GM19467 (cell line): ENCODE data around the gene DENND6B.

Experiments used
- ATAC-seq: cut with Tn5 transposase; IDR thresholded peaks from one replicate; pipeline ENCODE4 v1.9.1; 2021; ENCODE audit warnings: mild to moderate bottlenecking, moderate library complexity; ENCODE audit not compliant: unreplicated experiment

Gene DENND6B

DNA sequence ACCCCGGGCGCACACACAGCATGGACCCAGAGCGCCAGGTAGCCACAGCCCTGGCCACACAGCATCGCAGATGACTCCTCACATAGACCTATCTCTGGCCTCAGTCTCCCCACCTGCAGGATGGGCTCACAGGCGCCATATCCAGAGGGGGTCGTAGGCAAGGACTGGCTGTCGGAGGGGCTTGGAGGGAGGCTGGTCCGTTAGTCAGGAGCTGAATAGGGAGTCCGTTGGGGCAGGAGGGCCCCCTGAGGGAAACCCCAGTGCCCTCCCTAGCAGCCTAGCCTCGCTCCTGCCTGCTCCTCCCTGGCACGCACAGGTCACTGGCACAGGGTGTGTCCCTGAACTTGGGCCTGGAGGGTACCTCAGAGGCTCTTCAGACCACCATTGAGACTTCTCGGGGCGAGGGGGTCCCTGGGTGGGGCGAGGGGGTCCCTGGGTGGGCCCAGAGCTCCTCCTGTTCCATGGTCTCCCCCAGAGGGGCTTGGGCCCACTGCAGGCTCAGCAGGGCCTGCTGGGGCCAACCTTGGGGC lies 21.4 kb downstream of the DENND6B start:
- no peak for ATAC-seq

DNA sequence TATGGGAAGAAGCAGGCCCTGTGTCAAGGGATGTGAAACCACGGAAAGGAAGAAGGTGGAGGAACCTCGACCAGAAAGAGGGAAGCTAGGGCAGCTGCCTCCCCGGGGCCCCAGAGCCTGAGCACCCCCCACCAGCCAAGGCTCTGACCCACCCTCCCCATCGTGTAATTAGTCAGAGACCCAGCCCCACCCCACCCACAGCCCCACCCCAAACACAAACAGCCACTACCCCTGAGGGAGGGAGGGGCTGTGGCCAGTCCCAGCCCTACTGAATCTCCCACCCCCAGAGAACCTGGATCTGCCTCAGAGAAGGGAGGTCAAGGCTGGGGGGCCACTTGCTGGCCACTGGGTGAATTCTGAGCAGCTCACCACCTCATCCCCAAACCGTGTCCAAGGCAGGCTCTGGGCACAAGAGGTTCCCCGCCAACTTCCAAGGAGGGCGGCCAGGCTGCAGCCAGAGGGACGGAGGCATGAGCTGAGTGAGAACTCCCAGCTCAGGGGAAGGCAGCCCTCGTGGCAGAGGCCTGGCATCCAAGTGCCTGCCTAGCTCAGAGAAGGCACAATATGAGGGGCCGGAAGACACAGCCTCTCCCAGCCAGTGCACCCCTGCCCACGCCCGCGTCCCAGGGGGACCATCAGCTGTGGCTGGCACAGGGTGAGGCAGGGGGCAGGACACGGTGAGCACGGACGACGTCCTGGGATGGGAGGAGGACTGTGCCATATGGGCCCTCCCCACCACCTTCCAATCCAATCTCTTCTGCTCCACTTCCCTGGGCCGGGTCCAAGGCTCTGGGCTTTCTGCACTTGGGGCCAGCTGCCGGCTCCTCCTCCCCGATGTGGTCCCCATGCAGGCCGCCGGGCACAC lies 22.1 kb downstream of the DENND6B start:
- no peak for ATAC-seq

DNA sequence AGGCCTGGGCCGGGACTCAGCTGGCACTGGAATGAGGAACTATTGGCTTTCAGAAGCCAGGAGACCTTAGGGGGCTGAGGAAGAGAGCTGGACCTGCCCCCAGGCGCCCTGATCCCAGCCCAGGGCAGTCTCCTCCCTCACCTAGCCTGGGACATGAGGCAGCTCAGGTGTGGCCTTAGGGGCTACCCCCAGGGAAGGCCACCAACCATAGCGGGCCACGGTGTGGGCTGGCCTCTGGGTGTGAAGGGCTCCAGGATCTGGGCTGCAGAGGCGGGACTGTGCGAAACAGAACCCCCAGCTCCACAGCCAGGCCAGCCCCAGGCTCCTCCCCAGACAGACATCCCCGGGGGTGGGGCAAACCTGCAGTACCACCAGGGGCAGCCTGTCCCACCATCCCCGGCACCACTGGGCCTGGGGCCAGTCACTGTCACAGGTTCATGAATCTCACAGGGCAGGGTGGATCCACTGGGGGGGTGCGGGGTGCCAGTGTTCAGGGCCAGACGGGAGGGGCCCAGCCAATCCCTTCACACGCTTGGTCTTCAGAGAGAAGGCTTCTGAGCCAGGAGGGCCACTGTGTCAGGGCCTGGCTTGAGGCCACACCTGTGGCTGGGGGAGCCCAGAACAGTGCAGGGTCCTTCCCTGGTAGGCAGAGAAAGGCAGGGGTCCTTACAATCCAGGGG lies 22.8 kb downstream of the DENND6B start:
- no peak for ATAC-seq

DNA sequence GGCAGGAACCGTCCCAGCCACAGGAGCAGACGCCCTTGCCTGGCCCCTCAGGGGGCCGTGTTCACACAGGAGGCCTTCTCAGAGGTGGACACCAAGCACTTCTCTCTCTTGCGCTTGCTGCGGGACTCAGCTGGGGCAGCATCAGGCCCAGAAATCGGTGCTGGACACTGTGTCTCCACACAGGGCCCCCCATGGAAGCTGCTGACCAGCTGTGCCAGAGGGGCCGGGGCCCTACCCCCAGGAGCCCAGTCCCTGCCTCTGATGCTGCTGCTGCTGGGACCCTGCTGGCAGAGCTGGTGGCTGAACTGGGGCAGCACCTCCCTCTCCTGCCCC lies 23.3 kb downstream of the DENND6B start:
- ATAC-seq = no peak

DNA sequence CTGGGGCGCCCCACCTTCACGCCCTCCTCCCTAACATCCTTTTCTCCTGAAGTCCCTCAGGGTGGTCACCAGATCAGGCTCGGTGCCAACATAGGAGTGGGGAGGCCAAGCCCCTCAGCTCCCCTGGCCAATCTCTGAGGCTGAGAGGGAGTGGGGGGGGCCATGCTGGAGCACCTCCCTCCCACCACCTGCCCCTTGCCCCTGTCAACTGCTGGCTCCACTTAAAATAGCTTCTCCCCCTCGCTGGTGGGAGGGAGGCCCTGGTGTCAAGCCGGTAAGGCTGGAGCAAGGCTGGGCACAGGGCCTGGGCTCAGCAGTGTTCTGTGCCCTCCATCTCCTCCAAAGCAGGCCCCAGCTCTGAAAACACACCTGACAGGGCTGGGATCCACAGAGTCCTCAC lies 24.2 kb downstream of the DENND6B start:
- ATAC-seq = no peak

DNA sequence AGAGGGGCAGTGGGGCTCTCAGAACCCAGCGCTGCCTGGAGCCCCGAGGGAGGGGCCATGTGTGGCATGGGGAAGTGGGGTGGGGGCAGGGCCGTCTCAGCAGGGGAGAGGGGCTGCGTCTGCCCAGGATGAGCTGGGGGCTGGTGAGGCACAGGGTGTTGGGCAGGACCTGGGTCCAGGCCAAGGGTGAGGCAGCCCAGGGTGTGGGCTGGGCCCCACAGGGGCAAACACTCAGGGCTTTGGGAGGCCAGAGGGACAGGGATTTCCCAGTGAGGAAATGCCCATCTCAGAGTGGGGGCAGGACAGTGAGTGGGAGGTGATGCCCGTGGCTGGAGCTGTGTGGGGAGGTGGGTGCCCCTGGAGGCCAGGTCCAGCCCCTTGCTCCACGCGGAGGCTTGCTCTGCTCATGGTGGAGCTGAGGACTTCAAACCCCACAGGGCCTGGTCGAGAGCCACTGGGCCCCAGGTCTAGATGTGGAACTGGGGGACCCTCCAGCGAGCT lies 24.7 kb downstream of the DENND6B start:
- ATAC-seq = no peak

DNA sequence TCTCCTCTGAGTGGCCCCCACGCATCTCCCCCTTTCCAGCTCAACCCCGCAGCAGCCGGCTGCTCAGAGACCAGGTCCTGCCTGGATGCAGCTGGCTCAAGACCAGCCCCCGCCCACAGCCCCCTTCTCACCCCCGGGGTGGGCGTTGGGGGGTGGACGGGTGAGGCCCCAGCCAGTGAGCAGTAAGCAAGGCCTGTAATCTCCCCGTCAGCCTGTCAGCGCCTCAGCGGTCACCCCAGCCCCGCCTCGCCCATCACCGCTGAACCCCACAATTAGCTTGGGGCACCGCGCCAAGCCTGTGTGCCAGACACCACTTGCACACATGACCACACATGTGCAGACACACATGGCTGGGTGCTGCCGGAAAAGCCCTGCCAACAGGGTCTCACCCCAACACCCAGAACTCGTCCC lies 25.2 kb downstream of the DENND6B start:
- no peak for ATAC-seq

DNA sequence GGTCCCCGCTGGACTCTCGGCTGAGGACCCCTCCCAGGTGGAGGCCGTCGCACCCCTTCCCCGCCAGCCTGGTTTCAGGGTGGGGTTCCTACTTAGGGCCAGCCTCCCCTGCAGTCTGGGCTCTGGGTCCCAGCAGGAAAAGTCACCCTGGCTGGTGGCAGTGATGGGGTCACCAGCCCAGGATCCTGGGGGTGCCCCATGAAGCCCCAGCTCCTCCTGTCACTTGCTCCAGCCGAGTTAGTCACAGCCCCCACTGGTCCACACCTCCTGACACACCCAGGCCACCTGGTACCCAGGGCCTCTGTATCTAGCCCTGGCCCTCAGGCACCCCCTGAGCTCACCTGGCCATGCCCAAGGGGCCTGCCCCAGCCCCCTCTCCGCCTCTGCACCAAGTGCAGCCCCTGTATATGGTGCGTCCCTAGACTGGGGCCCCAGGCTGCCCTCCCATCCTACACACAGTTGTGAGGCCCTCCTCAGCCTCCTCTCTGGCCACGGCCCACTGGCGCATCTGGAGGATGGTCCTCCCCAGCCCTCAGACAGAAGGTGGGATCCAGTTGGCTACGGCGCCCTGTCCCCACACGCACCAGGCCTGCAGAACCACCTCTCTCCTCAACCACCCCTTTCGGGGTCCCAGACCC lies 26.1 kb downstream of the DENND6B start:
- ATAC-seq = no peak

DNA sequence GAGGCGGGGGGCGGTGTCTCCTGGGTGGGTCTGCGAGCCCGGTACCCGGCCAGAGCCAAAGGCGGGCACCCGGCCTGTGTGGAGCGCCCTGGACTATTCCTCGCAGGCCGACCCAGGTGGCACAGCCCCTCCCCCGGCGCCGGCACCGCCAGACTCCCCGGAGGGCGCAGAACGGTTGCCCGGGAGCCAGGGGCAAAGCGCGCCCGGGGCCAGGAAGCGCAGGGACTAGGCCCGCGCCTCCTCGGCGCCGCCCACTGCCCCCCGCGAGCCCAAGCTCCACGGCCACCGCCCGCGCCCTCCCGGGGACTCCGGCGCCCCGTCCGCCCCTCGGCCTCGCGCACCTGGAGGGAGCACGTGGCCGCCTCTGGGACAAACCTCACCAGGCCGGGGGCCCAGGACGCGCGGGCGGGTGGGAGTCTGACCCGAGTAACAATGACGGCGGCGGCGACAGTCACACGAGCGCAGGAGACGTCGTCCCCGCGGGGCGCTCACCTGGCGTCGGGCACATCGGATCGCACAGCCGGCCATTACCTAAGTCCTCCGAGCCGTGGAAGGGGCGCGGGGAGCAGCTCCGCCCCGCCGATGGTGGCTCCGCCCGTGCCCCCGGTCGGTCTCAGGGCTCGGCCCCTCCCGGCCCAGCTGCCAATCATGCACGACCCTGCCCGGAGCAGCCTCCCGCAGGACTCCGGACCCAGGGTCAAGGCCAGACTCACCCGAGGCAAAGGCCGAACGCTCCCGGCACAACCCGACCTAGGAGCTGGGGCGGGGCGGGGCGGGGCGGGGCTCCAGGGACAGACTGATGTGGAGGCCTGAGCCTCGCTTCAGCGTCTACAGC lies 26.8 kb downstream of the DENND6B start:
- ATAC-seq = no peak

DNA sequence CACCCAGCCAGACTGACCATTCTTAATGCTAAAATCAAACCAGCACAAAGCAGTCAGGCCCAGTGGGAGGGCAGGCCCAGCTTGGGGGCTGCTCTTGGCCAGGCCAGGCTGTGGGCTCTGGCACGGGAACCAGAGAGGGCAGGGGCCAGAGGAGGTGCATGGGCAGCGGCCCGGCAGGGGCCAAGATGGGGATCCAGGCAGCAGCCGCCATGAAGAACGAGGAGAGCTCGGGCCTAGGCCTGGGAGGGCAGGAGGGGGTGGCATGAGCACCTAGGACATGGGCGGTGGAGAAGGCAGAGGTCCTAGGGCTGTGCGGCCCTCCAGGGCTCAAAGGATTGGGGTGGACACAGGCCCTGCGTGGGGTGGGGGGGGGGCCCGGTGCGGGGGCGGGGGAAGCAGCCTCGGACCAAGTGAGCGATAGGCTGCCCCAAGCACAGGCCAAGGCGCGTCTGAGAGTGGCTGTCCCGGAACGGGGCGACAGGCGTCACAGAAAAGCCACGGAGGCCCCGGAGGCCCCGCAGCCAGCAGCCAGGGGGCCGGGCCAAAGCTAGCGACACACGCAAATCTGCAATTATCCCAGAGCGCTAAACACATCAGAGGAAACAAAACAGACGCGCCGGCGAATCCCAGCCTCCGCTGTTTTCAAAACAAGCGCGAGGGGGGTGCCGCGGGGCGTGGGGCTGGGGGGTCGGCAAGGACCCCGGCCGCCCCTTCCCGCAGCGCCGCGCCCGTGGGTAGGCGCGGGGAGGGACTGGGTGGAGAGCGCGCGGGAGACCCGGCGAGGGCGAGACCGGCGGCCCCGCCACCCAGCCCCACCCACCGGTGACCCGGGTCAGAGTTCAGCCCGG lies 27.7 kb downstream of the DENND6B start:
- no peak for ATAC-seq

DNA sequence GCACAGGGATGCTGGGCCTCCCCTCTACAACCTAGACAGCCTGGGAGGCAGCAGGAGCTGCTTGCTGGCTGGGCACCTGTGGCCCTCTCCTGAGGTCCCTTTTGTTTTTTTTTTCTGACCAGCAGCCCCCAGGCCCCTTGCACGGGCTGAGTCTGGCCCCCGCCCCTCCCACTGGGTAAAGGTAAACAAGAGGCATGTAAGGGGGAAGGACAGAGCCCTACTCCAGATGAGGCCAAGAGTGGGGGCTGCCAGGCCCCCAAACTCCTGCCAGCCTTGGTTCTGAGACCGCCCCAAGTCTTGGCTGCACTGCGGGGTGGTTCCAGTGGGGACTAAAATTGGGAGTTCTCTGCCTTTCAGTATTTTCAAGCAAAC lies 28.6 kb downstream of the DENND6B start:
- no peak for ATAC-seq

DNA sequence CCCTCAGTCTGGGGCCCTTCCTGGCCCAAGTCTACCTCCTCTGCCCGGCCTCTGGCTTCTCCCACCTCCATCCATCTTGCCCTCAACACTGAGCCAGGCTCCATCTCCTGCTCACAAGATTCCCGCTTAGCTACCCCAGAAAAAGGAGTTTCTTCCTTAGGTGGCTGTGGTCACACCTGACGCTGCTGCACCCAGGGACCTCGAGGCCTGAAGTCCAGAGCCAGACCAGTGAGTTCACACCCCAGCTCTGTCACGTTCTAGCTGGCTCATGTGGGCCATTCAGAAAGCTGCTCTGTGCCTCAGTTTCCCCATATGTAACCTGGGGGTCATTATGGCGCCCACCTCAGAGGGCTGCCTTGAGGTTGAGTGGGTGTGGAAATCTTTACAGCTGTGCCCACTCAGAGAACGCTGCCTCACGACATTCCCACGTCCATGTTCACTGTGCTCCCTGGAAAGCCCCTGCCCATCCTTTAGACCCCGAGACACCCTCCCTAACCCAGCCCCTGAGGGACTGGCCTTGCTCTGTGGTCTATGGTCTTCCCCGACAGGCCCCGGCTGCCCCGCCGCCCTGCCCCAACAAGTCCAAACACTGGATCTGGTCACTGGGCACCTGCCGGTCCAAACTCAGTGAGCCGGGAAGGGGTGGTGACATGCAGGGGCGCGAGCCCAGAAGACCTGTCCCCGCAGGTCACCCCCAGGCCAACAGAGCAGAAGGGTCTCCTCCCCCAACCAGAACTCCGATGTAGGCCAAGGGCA lies 29.1 kb downstream of the DENND6B start:
- ATAC-seq = no peak

DNA sequence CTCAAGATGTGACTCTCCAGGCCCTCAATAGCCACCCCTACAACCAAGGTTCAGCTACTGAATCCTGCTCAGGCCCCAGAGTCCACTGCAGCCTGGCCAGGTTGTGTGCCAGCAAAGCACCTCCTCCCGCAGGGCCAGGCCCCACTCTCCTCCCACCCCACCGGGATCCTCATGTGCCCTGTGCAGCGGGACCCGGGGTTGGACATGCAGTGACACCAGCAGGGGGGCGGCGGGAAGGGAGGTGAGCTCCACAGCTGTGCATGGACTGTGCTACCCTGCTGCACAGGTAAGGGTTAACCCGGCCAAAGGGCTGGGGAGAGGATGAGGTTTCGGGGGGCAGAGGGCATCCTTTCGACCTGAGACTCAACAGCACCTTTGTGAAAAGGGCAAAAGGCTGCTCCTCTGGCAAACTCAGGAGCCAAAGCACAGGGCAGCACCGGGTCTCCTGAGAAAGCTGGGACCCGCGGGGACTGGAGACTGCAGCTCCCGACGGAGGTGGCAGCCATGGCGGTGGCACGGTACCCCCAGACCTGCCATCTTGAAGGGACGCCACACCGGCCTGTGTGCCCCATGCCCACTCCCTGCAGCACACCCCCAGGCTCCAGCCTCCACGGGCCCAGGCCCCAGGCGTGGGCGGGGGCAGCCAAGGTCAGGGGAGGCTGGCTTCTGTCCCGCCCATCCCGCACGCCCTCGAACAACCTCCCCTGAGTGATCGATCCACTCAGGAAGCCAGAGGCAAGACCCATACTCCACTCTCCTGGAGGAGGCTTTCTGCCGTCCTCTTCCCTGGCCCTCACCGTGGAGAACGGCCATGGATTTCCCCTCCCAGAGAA lies 29.9 kb downstream of the DENND6B start:
- no peak for ATAC-seq

DNA sequence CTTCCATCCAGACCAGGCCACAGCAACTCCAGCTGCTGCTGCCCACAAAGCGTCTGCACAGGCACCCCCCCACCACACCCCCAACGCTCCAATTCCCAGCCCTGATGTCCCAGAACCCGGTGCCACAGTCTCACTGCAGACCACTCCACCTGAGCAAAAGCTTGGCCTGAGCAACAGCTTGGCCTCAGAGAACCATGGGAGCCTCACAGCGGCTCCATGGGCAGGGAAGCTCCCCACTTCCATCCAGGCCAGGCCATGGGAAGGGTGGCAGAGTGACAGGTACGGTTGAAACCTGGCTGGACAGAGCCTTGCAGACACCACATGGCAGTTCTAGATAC lies 32.5 kb downstream of the DENND6B start:
- ATAC-seq = no peak

DNA sequence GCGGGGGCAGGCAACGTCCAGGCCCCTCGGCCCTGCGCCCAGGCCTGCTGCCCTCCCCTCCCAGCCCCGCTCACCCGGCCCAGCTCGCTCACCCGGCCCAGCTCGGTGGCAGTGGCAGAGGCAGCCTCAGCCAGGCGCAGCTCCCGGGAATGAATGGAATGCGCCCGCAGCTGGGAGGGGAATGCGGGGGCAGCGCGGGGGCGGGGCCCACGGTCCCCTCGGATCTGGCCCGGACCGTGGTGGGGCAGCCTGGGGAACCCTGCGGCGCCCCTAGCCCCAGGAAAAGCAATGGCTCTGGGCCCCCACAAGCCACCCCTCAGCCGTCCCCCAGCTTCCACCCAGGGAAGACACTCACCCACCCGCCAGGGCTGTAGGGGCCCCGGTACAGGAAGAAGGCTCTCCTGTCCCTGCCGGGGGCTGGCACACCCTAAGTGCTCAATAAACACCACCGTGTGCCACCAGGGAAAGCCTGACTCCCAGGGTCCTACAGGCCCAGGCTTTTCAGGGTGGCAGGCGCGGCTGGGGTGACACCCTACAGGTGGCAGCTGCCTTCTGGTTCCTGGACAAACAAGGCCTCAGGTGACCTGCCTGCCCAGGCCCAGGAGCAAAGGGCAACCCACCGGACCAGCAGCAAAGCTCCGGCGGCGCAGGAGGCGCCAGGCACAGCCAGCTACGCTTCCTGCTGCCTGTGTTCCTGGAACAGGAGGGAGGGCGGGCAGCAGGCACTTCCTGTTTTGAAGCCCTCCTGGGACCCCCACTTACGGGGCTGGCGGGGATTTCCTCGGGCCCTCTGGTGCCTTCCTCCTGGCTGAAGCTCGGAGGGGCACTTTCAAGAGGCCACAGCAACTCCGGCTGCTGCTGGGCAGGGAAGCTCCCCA lies 33.1 kb downstream of the DENND6B start:
- no peak for ATAC-seq

DNA sequence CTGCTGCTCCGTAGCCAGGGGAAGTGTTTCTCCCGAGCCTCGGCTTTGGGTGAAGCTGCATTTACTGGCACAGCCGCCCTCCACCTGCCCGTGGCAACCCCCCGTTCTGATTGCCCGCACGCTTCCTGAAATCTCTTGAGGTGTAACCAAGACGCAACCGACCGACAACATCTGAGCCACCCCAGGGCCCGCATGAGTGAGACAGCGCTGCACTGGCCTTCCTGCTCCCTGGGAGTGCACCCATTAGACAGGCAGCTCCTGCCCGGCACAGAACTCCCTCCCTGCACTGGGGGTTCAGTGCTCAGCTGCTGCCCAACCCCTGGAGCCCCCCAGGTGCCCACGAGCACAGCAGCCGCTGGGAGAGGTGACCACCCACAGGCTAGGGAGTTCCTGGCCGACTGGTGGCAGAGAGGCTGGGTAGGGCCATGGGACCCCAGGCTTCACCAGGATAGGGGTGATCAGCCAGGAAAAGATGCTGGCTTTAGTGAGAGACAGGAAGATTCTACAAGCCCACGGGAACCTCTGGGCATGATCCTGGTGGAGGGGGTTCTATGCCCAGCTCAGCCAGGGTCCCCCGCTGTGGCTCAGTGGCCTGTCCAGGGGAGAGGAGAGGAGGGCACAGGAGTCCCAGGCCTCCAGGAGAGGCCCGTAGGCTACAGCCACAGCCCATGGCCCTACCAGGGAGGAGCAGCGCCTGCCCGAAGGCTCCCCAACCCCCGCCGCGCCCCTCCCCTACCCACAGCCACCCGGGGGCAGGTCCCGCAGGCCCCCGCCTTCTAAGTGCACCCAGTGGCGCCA lies 34.0 kb downstream of the DENND6B start:
- no peak for ATAC-seq
